Activated CD4-positive, alpha-beta memory T cell treated with anti-CD3 and anti-CD28 coated beads, Interleukin-2, amount 10 ng/mL, durations not matched to agents 7 days and 5 days (primary cell): ENCODE results near the gene MRI1. TPM values are rescaled to one million over a fixed set of nuclear protein-coding genes. Genes with fewer than 3 reads are reported as not detected.

Source experiments
- CTCF ChIA-PET: fragments of 350-600 bp; sonication (Branson Sonifier 250); formaldehyde crosslinking; loops from one replicate; lab custom pipeline; 2021; ENCODE audit warnings: antibody characterized with exemption, inconsistent platforms; lab: Charles Lee
- POLR2A ChIA-PET: fragments of 350-600 bp; sonication (Branson Sonifier 250); formaldehyde crosslinking; loops from one replicate; lab custom pipeline; 2021; ENCODE audit warnings: antibody characterized with exemption; lab: Charles Lee
- DNase-seq: peaks from one replicate; pipeline ENCODE4 v3.0.0-alpha.2; 2020
- H3K27ac Mint-ChIP-seq: one replicate; pipeline ENCODE4 v1.8.0; 2021; ENCODE audit warnings: mild to moderate bottlenecking, mixed read lengths
- H3K27me3 Mint-ChIP-seq: one replicate; pipeline ENCODE4 v1.8.0; 2021; ENCODE audit warnings: mixed read lengths
- H3K36me3 Mint-ChIP-seq: one replicate; pipeline ENCODE4 v1.8.0; 2021; ENCODE audit warnings: low read depth, mixed read lengths
- H3K4me1 Mint-ChIP-seq: one replicate; pipeline ENCODE4 v1.8.0; 2021; ENCODE audit warnings: mixed read lengths
- H3K4me3 Mint-ChIP-seq: one replicate; pipeline ENCODE4 v1.8.0; 2021; ENCODE audit warnings: mild to moderate bottlenecking, mixed read lengths
- H3K9me3 Mint-ChIP-seq: one replicate; pipeline ENCODE4 v1.8.0; 2021; ENCODE audit warnings: mixed read lengths
- total RNA-seq, 2 experiments: library from RNA; stranded (reverse); gene quantifications; one replicate each; pipeline ENCODE4 v1.2.3, GENCODE V29; 2021

The MRI1 gene
- total RNA-seq: 10 to 100 TPM; 22.4 to 22.7 TPM

DNA sequence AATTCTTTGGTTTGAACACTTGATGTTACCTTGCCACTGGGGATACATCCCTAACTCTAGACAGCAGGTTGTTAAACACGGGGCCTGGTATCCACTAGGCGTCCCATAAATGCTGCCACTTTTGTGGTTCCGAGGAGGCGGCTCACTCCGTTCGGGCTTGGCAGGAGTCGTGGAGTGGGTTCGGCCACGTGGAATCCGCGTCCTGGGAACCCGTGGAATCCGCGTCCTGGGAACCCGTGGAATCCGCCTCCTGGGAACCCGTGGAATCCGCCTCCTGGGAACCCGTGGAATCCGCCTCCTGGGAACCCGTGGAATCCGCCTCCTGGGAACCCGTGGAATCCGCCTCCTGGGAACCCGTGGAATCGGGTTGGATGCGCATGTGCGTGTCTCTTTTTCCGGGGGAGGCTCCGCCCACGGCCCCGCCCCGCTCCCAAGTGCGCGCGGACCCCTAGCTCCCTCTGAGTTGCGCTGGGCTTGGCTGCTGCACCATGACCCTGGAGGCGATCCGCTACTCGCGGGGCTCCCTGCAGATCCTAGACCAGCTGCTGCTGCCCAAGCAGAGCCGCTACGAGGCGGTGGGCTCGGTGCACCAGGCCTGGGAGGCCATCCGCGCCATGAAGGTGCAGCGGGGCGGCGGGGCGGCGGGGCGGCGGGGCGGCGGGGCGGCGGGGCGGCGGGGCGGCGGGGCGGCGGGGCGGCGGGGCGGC lies at the start of gene MRI1:
Gene MRI1, plus strand, starts transcription at position 422 of the 707 bp plus-strand sequence. Its CDS starts 67 bp downstream, at position 489.
- ChIA-PET CTCF (interaction anchor here (0.6 to 2.3 kb wide), 3 partner anchors 10 to 98 kb away, joined by 3 to 9 read pairs (median 3); partner anchors contain the start of gene C19orf53), POLR2A (interaction anchor here (0.9 to 4.5 kb wide), 4 partner anchors 10 to 98 kb away, joined by 3 to 34 read pairs (median 11); partner anchors contain the start of gene C19orf53)
- Mint-ChIP-seq H3K27me3 (no peaks in the 10 kb centered on the region), H3K27ac (no peak within 1 kb of the TSS), H3K4me3 (peak within 1 kb of the TSS; percentile 78), H3K4me1 (peaks cover 12% of the 10 kb centered on the region), H3K36me3 (peaks cover 13% of the 10 kb centered on the region), H3K9me3 (no peaks in the 10 kb centered on the region)
- peak; percentile 44 for DNase-seq

DNA sequence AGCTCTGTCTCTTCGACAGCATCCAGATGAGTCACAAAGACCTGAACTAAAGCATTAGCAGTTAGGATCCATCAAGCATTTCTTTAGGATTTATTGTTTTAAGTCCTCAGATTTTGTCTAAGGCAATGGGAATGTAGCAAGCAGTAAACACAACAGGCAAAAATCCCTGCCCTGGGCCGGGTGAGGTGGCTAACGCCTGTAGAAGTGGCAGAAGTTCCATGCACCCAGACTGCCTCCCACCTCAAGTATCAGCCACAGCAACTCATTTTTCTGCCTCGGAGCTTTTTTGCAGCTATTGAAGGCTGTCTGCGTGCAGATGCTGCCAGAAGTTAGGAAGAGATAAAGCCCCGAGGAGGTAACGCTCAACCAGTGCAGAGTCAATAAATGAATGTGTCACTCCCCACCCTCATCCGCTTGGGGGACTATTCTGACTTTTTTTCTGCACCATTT lies 47.1 kb upstream of the MRI1 start:
- Mint-ChIP-seq H3K27me3 (peaks cover 10% of the 10 kb centered on the region), H3K27ac (no peak overlapping the region), H3K36me3 (no peaks in the 10 kb centered on the region), H3K9me3 (peaks cover 3% of the 10 kb centered on the region), H3K4me3 (no peak overlapping the region), H3K4me1 (no peaks in the 10 kb centered on the region)
- POLR2A ChIA-PET: no interaction called here
- CTCF ChIA-PET: interaction anchor here (1.1 kb wide), 1 partner anchor 47 kb away, joined by 3 read pairs; the partner anchor contains the start of gene MRI1
- DNase-seq: no peak

DNA sequence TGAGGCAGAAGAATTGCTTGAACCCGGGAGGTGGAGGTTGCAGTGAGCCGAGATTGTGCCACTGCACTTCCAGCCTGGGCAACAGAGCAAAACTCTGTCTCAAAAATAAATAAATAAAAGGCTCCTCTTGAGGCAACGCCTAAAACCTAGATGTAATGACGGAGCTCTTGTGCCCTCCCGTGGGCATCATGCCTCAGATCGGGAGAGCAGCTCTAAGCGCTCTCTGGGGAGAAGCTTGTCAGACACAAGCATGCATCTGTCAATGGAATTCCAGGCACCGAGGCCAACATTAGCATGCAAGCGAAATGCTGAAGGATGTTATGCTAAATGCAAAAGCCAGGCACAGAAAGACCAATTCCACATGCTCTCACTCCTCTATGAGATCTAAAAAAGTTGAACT lies 45.6 kb upstream of the MRI1 start:
- Mint-ChIP-seq H3K27me3 (peaks cover 10% of the 10 kb centered on the region), H3K4me3 (no peak overlapping the region), H3K27ac (no peak overlapping the region), H3K36me3 (no peaks in the 10 kb centered on the region), H3K4me1 (no peaks in the 10 kb centered on the region), H3K9me3 (peaks cover 3% of the 10 kb centered on the region)
- POLR2A ChIA-PET: no interaction called here
- no peak for DNase-seq
- CTCF ChIA-PET: no interaction called here

DNA sequence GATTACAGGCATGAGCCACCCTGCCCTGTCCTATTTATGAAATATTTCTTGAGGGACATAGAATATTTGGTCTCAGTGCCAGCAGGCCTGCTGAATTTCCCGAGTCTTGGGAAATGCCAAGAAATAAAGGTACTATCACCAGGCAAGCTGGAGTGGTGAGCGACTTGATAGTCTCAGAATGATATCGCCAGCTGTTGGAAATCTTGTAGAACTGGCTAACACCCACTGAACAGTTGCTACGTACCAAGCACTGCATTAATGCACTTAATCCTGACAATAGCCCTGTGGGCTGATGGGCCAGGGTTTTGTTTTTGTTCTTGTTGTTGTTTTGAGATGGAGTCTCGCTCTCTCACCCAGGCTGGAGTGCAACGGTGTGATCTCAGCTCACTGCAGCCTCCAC lies 42.2 kb upstream of the MRI1 start:
- Mint-ChIP-seq H3K9me3 (no peaks in the 10 kb centered on the region), H3K4me1 (no peaks in the 10 kb centered on the region), H3K27ac (no peak overlapping the region), H3K4me3 (no peak overlapping the region), H3K36me3 (no peaks in the 10 kb centered on the region), H3K27me3 (peaks cover 15% of the 10 kb centered on the region)
- ChIA-PET POLR2A (no interaction called here), CTCF (interaction anchor here (0.9 to 1.6 kb wide), 6 partner anchors 9 to 124 kb away, joined by 3 to 4 read pairs (median 3); no protein-coding TSS in a partner anchor)
- no peak for DNase-seq

DNA sequence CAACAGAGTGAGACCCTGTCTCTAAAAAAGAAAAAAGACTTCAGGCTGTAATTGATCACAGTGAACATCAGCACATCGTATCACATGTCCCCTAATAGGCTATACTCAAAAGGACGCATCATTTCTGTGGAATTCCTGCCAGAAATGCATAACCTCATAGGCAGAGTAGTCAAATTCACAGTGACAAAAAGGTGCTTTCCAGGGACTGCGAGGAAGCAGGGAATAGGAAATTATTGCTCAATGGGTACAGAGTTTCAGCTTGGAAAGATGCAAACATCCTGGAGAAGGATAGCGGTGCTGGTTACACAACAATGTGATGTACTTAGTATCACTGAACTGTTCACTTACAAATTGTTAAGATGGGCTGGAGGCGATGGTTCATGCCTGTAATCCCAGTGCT lies 41.1 kb upstream of the MRI1 start:
- no peaks in the 10 kb centered on the region for H3K9me3 Mint-ChIP-seq
- H3K4me3 Mint-ChIP-seq: no peak overlapping the region
- H3K27me3 Mint-ChIP-seq: peaks cover 11% of the 10 kb centered on the region
- H3K27ac Mint-ChIP-seq: no peak overlapping the region
- H3K36me3 Mint-ChIP-seq: no peaks in the 10 kb centered on the region
- POLR2A ChIA-PET: no interaction called here
- DNase-seq: no peak
- CTCF ChIA-PET: no interaction called here
- H3K4me1 Mint-ChIP-seq: no peaks in the 10 kb centered on the region

DNA sequence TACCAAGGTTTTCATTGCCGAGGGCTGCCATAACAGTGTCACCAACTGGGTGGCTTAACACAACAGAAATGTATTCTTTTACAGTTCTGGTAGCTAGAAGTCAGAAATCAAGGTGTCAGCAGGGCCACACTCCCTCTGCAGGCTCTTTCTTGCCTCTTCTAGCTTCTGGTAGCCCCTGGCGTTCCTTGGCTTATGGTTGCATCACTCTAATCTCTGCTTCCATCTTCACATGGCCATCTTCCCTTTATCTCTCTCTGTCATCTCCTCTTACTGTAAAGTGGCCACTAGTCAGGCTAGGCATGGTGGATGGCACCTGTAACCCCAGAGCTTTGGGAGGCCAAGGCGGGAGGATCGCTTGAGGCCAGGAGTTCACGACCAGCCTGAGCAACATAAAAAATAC lies 38.0 kb upstream of the MRI1 start:
- Mint-ChIP-seq H3K27me3 (peaks cover 7% of the 10 kb centered on the region), H3K36me3 (no peaks in the 10 kb centered on the region), H3K27ac (no peak overlapping the region), H3K9me3 (no peaks in the 10 kb centered on the region), H3K4me1 (peaks cover 19% of the 10 kb centered on the region), H3K4me3 (no peak overlapping the region)
- CTCF ChIA-PET: interaction anchor here (0.8 to 1.0 kb wide), 2 partner anchors 13 to 463 kb away, joined by 3 read pairs; no protein-coding TSS in a partner anchor
- POLR2A ChIA-PET: no interaction called here
- no peak for DNase-seq

DNA sequence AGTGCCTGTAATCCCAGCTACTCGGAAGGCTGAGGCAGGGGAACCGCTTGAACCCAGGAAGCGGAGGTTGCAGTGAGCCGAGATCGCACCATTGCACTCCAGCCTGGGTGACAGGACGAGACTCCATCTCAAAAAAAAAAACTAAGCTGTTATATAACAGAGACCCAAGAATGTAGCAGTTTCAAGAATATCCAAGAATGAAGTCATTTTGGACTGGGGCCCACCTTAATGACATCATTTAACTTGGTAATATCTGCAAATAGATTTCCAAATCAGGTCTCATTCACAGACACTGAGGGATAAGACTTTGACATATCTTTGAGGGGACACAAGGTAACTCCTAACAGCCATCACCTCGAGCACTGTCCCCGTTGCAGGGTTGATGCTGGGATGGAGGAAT lies 36.5 kb upstream of the MRI1 start:
- Mint-ChIP-seq H3K27me3 (peaks cover 7% of the 10 kb centered on the region), H3K9me3 (no peaks in the 10 kb centered on the region), H3K36me3 (no peaks in the 10 kb centered on the region), H3K4me3 (no peak overlapping the region), H3K27ac (no peak overlapping the region), H3K4me1 (peaks cover 24% of the 10 kb centered on the region)
- ChIA-PET POLR2A (no interaction called here), CTCF (interaction anchor here (0.6 kb wide), 1 partner anchor 134 kb away, joined by 3 read pairs; no protein-coding TSS in a partner anchor)
- DNase-seq: no peak

DNA sequence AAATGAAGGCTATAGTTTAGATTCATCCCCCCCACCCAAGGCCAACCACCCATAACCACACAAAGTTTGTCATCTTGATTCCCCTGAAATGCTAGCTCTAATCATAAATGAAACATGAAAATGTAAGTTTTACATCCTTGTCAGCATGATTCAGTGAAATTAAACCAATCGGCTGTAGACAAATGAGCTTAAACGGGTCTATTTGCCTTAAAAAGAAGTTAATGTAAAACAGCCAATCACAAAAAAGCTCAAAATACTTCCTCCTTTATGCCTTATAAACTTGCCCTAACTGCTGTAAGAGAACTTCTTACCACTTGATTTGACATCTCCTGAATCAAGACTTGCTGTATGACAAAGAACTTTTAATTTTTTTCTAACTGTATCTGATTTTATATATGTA lies 34.5 kb upstream of the MRI1 start:
- peak overlapping the region; percentile 92 for H3K27ac Mint-ChIP-seq
- peaks cover 24% of the 10 kb centered on the region for H3K4me1 Mint-ChIP-seq
- H3K27me3 Mint-ChIP-seq: peaks cover 1% of the 10 kb centered on the region
- POLR2A ChIA-PET: interaction anchor here (1.4 kb wide), 1 partner anchor 18 kb away, joined by 4 read pairs; a partner anchor contains a TSS
- H3K9me3 Mint-ChIP-seq: no peaks in the 10 kb centered on the region
- DNase-seq: no peak
- CTCF ChIA-PET: interaction anchor here (0.7 to 3.0 kb wide), 3 partner anchors 9 to 844 kb away, joined by 3 to 12 read pairs (median 4); no protein-coding TSS in a partner anchor
- H3K4me3 Mint-ChIP-seq: no peak overlapping the region
- H3K36me3 Mint-ChIP-seq: no peaks in the 10 kb centered on the region

DNA sequence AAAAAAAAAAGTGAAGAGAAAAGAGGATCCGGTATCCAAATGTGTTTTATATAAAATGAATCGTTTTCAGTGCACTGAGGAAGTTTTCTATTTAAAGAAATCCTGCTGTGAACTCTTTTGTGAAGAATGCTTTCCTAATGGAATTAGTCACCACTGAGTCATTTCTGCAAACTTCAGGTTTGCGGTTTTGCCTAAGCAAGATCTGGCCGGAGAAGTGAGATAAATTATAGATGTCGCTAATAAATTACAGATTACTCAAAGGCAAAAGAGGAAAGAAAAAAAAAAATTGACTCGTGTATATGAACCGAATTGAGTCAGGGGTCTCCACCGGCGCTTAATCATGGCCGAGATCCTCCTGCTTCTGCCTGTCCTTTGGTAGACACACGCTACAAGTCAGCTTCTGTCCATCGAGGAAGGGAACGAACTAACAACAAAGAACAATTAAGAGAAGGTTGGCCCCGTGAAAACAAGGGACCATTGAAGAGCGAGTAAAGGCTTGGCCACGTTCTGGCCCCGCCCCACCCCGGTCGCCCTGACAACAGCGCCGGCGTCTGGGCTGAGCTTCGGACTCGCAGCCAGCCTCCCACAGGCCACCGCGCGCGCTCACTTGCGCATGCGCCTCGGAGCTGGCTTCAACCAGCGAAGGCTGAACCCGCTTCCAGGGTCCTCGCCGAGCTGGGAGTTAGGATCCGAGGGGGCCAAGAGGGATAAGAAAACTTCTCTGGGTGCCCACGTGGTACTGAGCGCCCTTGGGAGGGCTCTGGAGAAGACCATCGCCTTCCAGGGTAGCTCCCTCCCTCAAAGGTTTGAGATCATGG lies 33.0 kb upstream of the MRI1 start:
- peak; percentile 95 for DNase-seq
- POLR2A ChIA-PET: interaction anchor here (0.5 to 1.5 kb wide), 11 partner anchors 10 to 812 kb away, joined by 3 to 20 read pairs (median 3); partner anchors contain the start of genes SYCE2 and ZSWIM4
- Mint-ChIP-seq H3K9me3 (no peaks in the 10 kb centered on the region), H3K27me3 (no peaks in the 10 kb centered on the region), H3K27ac (peak overlapping the region; percentile 92), H3K36me3 (no peaks in the 10 kb centered on the region), H3K4me3 (peak overlapping the region; percentile 80), H3K4me1 (peaks cover 24% of the 10 kb centered on the region)
- CTCF ChIA-PET: interaction anchor here (0.6 to 3.0 kb wide), 15 partner anchors 11 to 1053 kb away, joined by 3 to 12 read pairs (median 3); partner anchors contain the start of gene C19orf53

DNA sequence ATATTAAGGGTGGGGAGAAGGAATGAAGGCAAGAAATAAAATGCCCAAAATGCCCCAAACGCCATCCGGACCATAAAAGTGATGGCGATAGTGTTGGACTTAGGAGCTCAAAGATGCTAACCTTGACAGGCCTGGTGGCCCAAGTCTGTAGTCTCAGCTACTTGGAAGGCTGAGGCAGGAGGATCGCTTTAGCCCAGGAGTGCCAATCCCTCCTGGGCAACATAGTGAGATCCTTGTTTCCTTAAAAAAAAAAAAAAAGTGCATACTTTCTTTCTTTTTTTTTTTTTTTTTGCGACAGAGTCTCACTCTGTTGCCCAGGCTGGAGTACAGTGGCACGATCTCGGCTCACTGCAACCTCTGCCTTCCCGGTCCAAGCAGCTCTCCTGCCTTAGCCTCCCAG lies 32.0 kb upstream of the MRI1 start:
- no peak for DNase-seq
- peaks cover 24% of the 10 kb centered on the region for H3K4me1 Mint-ChIP-seq
- H3K27me3 Mint-ChIP-seq: no peaks in the 10 kb centered on the region
- CTCF ChIA-PET: interaction anchor here (0.8 to 3.0 kb wide), 9 partner anchors 12 to 754 kb away, joined by 3 to 12 read pairs (median 3); partner anchors contain the start of gene C19orf53
- POLR2A ChIA-PET: interaction anchor here (1.0 to 1.5 kb wide), 3 partner anchors 16 to 116 kb away, joined by 3 to 20 read pairs (median 4); a partner anchor contains a TSS
- no peaks in the 10 kb centered on the region for H3K9me3 Mint-ChIP-seq
- H3K36me3 Mint-ChIP-seq: no peaks in the 10 kb centered on the region
- peak overlapping the region; percentile 80 for H3K4me3 Mint-ChIP-seq
- H3K27ac Mint-ChIP-seq: no peak overlapping the region

DNA sequence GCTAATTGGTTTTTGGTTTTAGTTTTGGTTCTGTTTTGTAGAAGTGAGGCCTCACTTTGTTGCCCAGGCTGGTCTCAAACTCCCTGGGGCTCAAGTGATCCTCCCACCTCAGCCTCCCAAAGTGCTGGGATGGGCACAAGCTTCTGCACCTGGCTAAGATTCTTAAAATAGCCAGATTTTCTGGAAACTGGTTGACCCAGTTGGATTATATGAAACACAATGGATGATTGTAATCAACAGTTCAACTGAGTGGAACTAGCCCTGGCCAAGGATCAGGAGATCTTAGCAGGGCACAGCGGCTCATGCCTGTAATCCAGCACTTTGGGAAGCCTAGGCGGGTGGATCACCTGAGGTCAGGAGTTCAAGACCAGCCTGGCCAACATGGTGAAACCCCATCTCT lies 29.6 kb upstream of the MRI1 start:
- peaks cover 20% of the 10 kb centered on the region for H3K4me1 Mint-ChIP-seq
- H3K36me3 Mint-ChIP-seq: no peaks in the 10 kb centered on the region
- H3K9me3 Mint-ChIP-seq: no peaks in the 10 kb centered on the region

DNA sequence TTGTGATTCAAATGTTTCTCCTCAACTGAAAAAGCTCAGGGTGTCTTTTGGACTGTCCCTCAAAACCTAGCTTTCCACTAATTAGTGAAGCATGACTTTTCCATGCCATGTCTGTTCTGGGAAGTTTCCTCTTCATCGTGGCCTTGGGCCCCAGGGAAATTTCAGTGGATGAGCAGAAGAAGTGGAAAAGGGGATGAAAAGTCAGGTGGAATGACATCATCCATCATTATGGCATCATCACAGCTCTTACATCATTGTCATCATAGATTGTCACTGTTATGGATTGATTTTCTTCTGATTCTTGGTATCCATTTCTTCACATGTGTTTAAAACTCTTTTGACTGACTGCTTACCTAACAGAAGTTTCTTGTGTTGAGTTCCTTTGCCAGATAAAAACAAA lies 26.2 kb upstream of the MRI1 start:
- Mint-ChIP-seq H3K4me3 (no peak overlapping the region), H3K27me3 (no peaks in the 10 kb centered on the region), H3K4me1 (no peaks in the 10 kb centered on the region), H3K36me3 (no peaks in the 10 kb centered on the region), H3K9me3 (no peaks in the 10 kb centered on the region), H3K27ac (no peak overlapping the region)
- ChIA-PET POLR2A (no interaction called here), CTCF (interaction anchor here (1.3 kb wide), 1 partner anchor 17 kb away, joined by 3 read pairs; no protein-coding TSS in a partner anchor)
- no peak for DNase-seq

More for the DNA sequence above, 29.6 kb upstream of the MRI1 start:
- ChIA-PET POLR2A (interaction anchor here (0.8 kb wide), 1 partner anchor 10 kb away, joined by 3 read pairs; no protein-coding TSS in a partner anchor), CTCF (no interaction called here)
- Mint-ChIP-seq H3K27me3 (no peaks in the 10 kb centered on the region), H3K4me3 (no peak overlapping the region), H3K27ac (no peak overlapping the region)
- DNase-seq: no peak
